SU-DHL-6 (cell line): ENCODE results near the gene LAMTOR4.

Experiments used
- H2AFZ ChIP-seq: fragments of 200-600 bp; sonication (generic); 2 replicates; pipeline ENCODE4 v1.6.1; 2014; ENCODE audit warnings: low read depth, mild to moderate bottlenecking, moderate library complexity, mixed read lengths, antibody characterized with exemption, low read length; ENCODE audit not compliant: severe bottlenecking
- H3F3A ChIP-seq: fragments of 200-600 bp; shearing (Covaris generic); 2 replicates; pipeline ENCODE4 v1.6.0; 2016; ENCODE audit warnings: antibody characterized with exemption, mild to moderate bottlenecking; ENCODE audit not compliant: insufficient read depth
- H3K27ac ChIP-seq: fragments of 200-600 bp; sonication (generic); 2 replicates; pipeline ENCODE4 v1.5.1; 2016; ENCODE audit warnings: low read depth, mild to moderate bottlenecking, low read length, moderate library complexity, mixed read lengths
- H3K27me3 ChIP-seq: fragments of 200-600 bp; sonication (generic), shearing (Covaris generic); 2 replicates; pipeline ENCODE4 v1.6.0; 2014; ENCODE audit warnings: mild to moderate bottlenecking, low read length
- H3K36me3 ChIP-seq: fragments of 200-600 bp; sonication (generic); 2 replicates; pipeline ENCODE4 v1.6.1; 2014; ENCODE audit warnings: mild to moderate bottlenecking, low read length, mixed read lengths
- H3K4me2 ChIP-seq: fragments of 300-600, 200-600 bp; shearing (Covaris generic), sonication (generic); 2 replicates; pipeline ENCODE4 v1.6.0; 2014; ENCODE audit warnings: low read length, low read depth, mild to moderate bottlenecking; ENCODE audit not compliant: poor library complexity, severe bottlenecking
- H3K4me3 ChIP-seq: fragments of 200-600 bp; sonication (generic); 2 replicates; pipeline ENCODE4 v1.5.1; 2014; ENCODE audit warnings: antibody characterized with exemption, low read length, mild to moderate bottlenecking, mixed read lengths; ENCODE audit not compliant: insufficient read depth, poor library complexity, severe bottlenecking
- H3K79me2 ChIP-seq: fragments of 200-600 bp; sonication (generic); 2 replicates; pipeline ENCODE4 v1.6.1; 2014; ENCODE audit warnings: mild to moderate bottlenecking, low read length, moderate library complexity; ENCODE audit not compliant: insufficient read depth
- H3K9ac ChIP-seq: fragments of 200-600 bp; sonication (generic); 2 replicates; pipeline ENCODE4 v1.7.0; 2014; ENCODE audit warnings: mild to moderate bottlenecking, low read length
- H3K9me2 ChIP-seq: fragments of 200-600 bp; sonication (generic); replicated peaks from 2 replicates; pipeline ENCODE4 v1.6.1; 2014; ENCODE audit warnings: low read length; ENCODE audit not compliant: insufficient read depth
- H3K9me3 ChIP-seq: fragments of 200-600 bp; sonication (generic); 2 replicates; pipeline ENCODE4 v1.6.1; 2014; ENCODE audit warnings: low read length, mixed read lengths; ENCODE audit not compliant: insufficient read depth
- H4K20me1 ChIP-seq: fragments of 200-600 bp; sonication (generic); 2 replicates; pipeline ENCODE4 v1.6.1; 2014; ENCODE audit warnings: low read depth, mild to moderate bottlenecking, antibody characterized with exemption, low read length, moderate library complexity, mixed read lengths
- EZH2phosphoT487 ChIP-seq: fragments of 200-600 bp; sonication (generic), shearing (Covaris generic); conservative IDR thresholded peaks from 2 replicates; pipeline ENCODE4 v1.6.1; 2018; ENCODE audit warnings: mild to moderate bottlenecking, antibody characterized with exemption, low read length, moderate library complexity, mixed read lengths
- TF ChIP-seq, protein P1 (sequence below): fragments of 200-600 bp; sonication (generic); IDR thresholded peaks from one replicate; pipeline ENCODE4 v1.5.1; 2017; ENCODE audit warnings: antibody characterized with exemption, mild to moderate bottlenecking, low read length, moderate library complexity; ENCODE audit not compliant: insufficient read depth, poor library complexity, severe bottlenecking

The LAMTOR4 gene

GRCh38 chr7:100157334-100158228, 8.9 kb downstream of the LAMTOR4 start:
- H3K9me3 ChIP-seq, result no peaks in the 10 kb centered on the region
- H3K9ac ChIP-seq, result peak overlapping the region; percentile 92
- H3K79me2 ChIP-seq, result peaks cover 13% of the 10 kb centered on the region
- no peaks in the 10 kb centered on the region for H4K20me1 ChIP-seq
- no peaks in the 10 kb centered on the region for H3K9me2 ChIP-seq
- peak overlapping the region; percentile 95 for H3K4me3 ChIP-seq
- peak overlapping the region; percentile 70 for H3K27ac ChIP-seq
- H3K4me2 ChIP-seq, result peak overlapping the region; percentile 89
- TF ChIP-seq EZH2phosphoT487, result no peak
- TF ChIP-seq, protein P1, sequence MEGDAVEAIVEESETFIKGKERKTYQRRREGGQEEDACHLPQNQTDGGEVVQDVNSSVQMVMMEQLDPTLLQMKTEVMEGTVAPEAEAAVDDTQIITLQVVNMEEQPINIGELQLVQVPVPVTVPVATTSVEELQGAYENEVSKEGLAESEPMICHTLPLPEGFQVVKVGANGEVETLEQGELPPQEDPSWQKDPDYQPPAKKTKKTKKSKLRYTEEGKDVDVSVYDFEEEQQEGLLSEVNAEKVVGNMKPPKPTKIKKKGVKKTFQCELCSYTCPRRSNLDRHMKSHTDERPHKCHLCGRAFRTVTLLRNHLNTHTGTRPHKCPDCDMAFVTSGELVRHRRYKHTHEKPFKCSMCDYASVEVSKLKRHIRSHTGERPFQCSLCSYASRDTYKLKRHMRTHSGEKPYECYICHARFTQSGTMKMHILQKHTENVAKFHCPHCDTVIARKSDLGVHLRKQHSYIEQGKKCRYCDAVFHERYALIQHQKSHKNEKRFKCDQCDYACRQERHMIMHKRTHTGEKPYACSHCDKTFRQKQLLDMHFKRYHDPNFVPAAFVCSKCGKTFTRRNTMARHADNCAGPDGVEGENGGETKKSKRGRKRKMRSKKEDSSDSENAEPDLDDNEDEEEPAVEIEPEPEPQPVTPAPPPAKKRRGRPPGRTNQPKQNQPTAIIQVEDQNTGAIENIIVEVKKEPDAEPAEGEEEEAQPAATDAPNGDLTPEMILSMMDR, result peak; percentile 43
- H3K36me3 ChIP-seq, result no peaks in the 10 kb centered on the region
- H3F3A ChIP-seq, result peaks cover 38% of the 10 kb centered on the region
- no peaks in the 10 kb centered on the region for H3K27me3 ChIP-seq
- no peak overlapping the region for H2AFZ ChIP-seq

- Histone ChIP-seq H3K4me2 (peak within 1 kb of the TSS; percentile 89), H3K79me2 (peaks cover 13% of the 10 kb centered on the region), H2AFZ (peak within 1 kb of the TSS; percentile 74), H3F3A (peaks cover 30% of the 10 kb centered on the region), H3K27ac (peak within 1 kb of the TSS; percentile 70), H3K27me3 (no peaks in the 10 kb centered on the region), H3K9ac (peak within 1 kb of the TSS; percentile 92), H3K4me3 (peak within 1 kb of the TSS; percentile 95), H3K36me3 (no peaks in the 10 kb centered on the region), H3K9me2 (no peaks in the 10 kb centered on the region), H3K9me3 (no peaks in the 10 kb centered on the region), H4K20me1 (no peaks in the 10 kb centered on the region)
- TF ChIP-seq EZH2phosphoT487, result no peak
- TF ChIP-seq, protein P1, result no peak
Measured at GRCh38 chr7:100158229-100159098, 9.7 kb downstream of the LAMTOR4 start, which contains the start of gene TRAPPC14. Gene TRAPPC14, minus strand, starts transcription at chr7:100158723. Its CDS starts 224 bp downstream, at chr7:100158499.

- Histone ChIP-seq H3K27me3 (no peaks in the 10 kb centered on the region), H3K27ac (peak overlapping the region; percentile 70), H4K20me1 (no peaks in the 10 kb centered on the region), H3K9me3 (no peaks in the 10 kb centered on the region), H2AFZ (peak overlapping the region; percentile 74), H3K79me2 (peaks cover 13% of the 10 kb centered on the region), H3K9me2 (no peaks in the 10 kb centered on the region), H3K4me3 (peak overlapping the region; percentile 95), H3K9ac (peak overlapping the region; percentile 92), H3K4me2 (peak overlapping the region; percentile 89), H3F3A (peaks cover 23% of the 10 kb centered on the region), H3K36me3 (no peaks in the 10 kb centered on the region)
- TF ChIP-seq EZH2phosphoT487, result no peak
- TF ChIP-seq, protein P1, result no peak
Measured at GRCh38 chr7:100159099-100159623, 10.4 kb downstream of the LAMTOR4 start.
